Mesendoderm (in vitro differentiated cells): Measurements from ENCODE around the gene BASP1.
"Not testable (repeated sequence)": the region's sequence is repeated elsewhere in the genome, so short reads cannot be mapped to it uniquely, and the experiment has no call there.

ENCODE experiments used
- DNase-seq: peaks from one replicate; pipeline ENCODE4 v3.0.0; 2013
- H2AK5ac ChIP-seq: 2 replicates; pipeline ENCODE4 v1.6.1; 2013; ENCODE audit warnings: low read length, inconsistent platforms
- H2BK120ac ChIP-seq: 2 replicates; pipeline ENCODE4 v1.6.1; 2013; ENCODE audit warnings: low read depth, mild to moderate bottlenecking, low read length, moderate library complexity, mixed read lengths
- H2BK15ac ChIP-seq: replicated peaks from 2 replicates; pipeline ENCODE4 v1.6.1; 2013; ENCODE audit warnings: low read depth, mild to moderate bottlenecking, moderate library complexity
- H2BK5ac ChIP-seq: 2 replicates; pipeline ENCODE4 v1.6.1; 2013; ENCODE audit warnings: low read length, inconsistent platforms
- H3K18ac ChIP-seq: 2 replicates; pipeline ENCODE4 v1.6.1; 2013; ENCODE audit warnings: mild to moderate bottlenecking, low read length, mixed read lengths
- H3K23ac ChIP-seq: one replicate; pipeline ENCODE4 v1.6.1; 2013; ENCODE audit warnings: low read length
- H3K27ac ChIP-seq: 2 replicates; pipeline ENCODE4 v1.5.1; 2013; ENCODE audit warnings: low read depth, mild to moderate bottlenecking, inconsistent platforms, low read length, moderate library complexity
- H3K27me3 ChIP-seq: 2 replicates; pipeline ENCODE4 v1.6.1; 2013; ENCODE audit warnings: low read length, control low read depth, mild to moderate bottlenecking, inconsistent platforms; ENCODE audit not compliant: insufficient read depth, poor library complexity
- H3K36me3 ChIP-seq: 2 replicates; pipeline ENCODE4 v1.6.1; 2013; ENCODE audit warnings: low read length, inconsistent platforms; ENCODE audit not compliant: control insufficient read depth, insufficient read depth
- H3K4ac ChIP-seq: one replicate; pipeline ENCODE4 v1.6.1; 2013; ENCODE audit warnings: low read depth, mild to moderate bottlenecking, low read length, moderate library complexity
- H3K4me1 ChIP-seq: 2 replicates; pipeline ENCODE4 v1.6.1; 2013; ENCODE audit warnings: low read depth, low read length, inconsistent platforms; ENCODE audit not compliant: control insufficient read depth
- H3K4me2 ChIP-seq: 2 replicates; pipeline ENCODE4 v1.6.1; 2013; ENCODE audit warnings: low read length
- H3K4me3 ChIP-seq: 2 replicates; pipeline ENCODE4 v1.5.1; 2013; ENCODE audit warnings: mild to moderate bottlenecking, low read length
- H3K56ac ChIP-seq: one replicate; pipeline ENCODE4 v1.6.1; 2013; ENCODE audit warnings: low read length
- H3K79me1 ChIP-seq: 2 replicates; pipeline ENCODE4 v1.6.1; 2013; ENCODE audit warnings: low read length, inconsistent platforms
- H3K79me2 ChIP-seq: 2 replicates; pipeline ENCODE4 v1.6.1; 2013; ENCODE audit warnings: mild to moderate bottlenecking, low read length; ENCODE audit not compliant: control insufficient read depth, insufficient read depth
- H3K9ac ChIP-seq: 2 replicates; pipeline ENCODE4 v1.6.1; 2013; ENCODE audit warnings: low read length, inconsistent platforms
- H4K5ac ChIP-seq: one replicate; pipeline ENCODE4 v1.6.1; 2013; ENCODE audit warnings: low read length
- H4K8ac ChIP-seq: one replicate; pipeline ENCODE4 v1.6.1; 2013; ENCODE audit warnings: low read depth, mild to moderate bottlenecking, control low read depth, low read length, moderate library complexity
- WGBS: extraction: QIAGEN DNeasy Blood & Tissue Kit; methylation state at CpG from one replicate; pipeline ENCODE4 v1.1.7; 2013; ENCODE audit warnings: low lambda C conversion rate, missing lambda C conversion rate; ENCODE audit not compliant: insufficient coverage; ENCODE audit errors: extremely low coverage; 5-methylcytosine and 5-hydroxymethylcytosine counted together

Gene BASP1

DNA sequence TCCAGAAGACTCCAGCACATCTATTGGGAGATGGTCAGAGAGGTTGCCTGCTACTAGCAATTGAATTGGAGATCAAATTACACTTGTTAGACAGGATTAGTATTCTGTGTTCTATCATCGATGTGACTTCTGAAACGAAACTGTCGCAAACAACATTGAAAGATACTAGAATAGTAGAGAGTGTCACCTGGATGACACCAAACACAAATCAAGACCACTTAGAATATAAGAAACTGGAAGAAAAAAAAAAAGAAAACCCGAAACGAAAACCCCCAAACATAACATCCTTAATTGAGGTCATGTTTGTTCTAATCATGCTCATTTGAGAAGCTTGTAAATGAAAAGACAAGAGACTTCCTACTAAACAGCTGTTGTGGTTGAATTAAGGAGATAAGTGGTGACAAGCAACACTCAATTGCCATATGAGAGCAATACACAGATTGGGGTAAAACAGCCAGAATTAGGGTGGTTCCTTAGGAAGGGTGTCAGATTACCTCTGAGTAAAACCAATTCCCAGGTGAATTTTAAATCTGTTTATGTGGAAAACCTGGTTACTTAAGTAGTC lies 97.6 kb downstream of the BASP1 start:
- Histone ChIP-seq H2BK15ac (no peak overlapping the region), H4K8ac (no peak overlapping the region), H3K4me1 (peaks cover 2% of the 10 kb centered on the region), H3K56ac (no peak overlapping the region), H3K4ac (no peak overlapping the region), H3K79me1 (no peaks in the 10 kb centered on the region), H3K27ac (no peak overlapping the region), H3K79me2 (no peaks in the 10 kb centered on the region), H4K5ac (no peak overlapping the region), H3K18ac (no peak overlapping the region), H2AK5ac (no peak overlapping the region), H3K4me3 (no peak overlapping the region), H3K36me3 (no peaks in the 10 kb centered on the region), H3K4me2 (no peak overlapping the region), H3K27me3 (no peaks in the 10 kb centered on the region), H2BK120ac (no peak overlapping the region), H3K23ac (no peak overlapping the region), H2BK5ac (no peak overlapping the region), H3K9ac (no peak overlapping the region)
- peak; percentile 22 for DNase-seq
- WGBS: no CpG with 5 or more reads among the region's 5 CpGs

DNA sequence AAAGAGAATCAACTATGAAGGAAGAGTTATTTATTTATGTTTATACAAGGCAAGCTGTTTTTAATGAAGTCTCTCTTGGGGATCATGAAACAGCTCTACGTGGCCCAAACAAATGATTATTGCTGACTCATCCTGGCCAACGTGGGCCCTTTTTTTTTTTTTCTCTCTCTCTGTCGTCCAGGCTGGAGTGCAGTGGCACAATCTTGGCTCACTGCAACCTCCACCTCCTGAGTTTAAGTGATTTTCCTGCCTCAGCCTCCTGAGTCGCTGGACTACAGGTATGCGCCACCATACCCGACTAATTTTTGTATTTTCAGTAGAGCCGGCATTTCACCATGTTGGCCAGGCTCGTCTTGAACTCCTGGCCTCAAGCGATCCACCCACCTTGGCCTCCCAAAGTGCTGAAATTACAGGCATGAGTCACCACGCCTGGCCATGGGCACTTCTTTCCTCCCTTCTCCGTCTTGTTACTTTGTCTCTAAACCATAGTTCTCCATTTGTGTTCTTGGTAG lies 98.3 kb downstream of the BASP1 start:
- Histone ChIP-seq H3K4me3 (no peak overlapping the region), H3K4me1 (peaks cover 2% of the 10 kb centered on the region), H3K4me2 (no peak overlapping the region), H3K27ac (no peak overlapping the region), H3K56ac (no peak overlapping the region), H3K9ac (no peak overlapping the region), H3K18ac (no peak overlapping the region), H3K36me3 (no peaks in the 10 kb centered on the region), H3K4ac (no peak overlapping the region), H4K8ac (no peak overlapping the region), H2BK5ac (no peak overlapping the region), H2BK120ac (no peak overlapping the region), H2AK5ac (no peak overlapping the region), H4K5ac (no peak overlapping the region), H2BK15ac (peak overlapping the region; percentile 96), H3K23ac (no peak overlapping the region), H3K79me1 (no peaks in the 10 kb centered on the region), H3K79me2 (no peaks in the 10 kb centered on the region), H3K27me3 (no peaks in the 10 kb centered on the region)
- DNase-seq: no peak
- no CpG with 5 or more reads among the region's 11 CpGs for WGBS

DNA sequence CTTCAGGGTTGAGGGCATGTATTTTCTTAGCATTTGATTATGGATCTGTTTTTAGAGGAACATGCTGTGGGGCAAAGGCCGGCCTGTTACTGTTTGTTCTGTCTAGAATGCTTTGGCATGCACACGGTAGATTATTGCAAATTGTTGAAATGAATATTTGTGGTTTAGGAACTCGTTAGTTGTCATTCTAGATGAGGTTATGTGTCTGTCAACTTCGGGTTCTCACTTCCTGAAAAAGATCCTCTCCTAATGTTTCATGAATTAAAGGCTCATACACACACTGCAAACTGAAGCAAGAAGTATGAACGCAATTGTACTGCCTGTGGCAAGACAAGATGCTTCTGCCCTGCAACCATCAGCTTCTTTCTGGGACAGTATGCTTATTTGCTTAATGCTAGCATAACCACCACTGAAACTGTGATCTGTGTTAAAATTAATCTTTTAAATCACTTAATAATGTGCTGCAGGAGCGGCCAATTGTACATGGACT lies 99.6 kb downstream of the BASP1 start:
- Histone ChIP-seq H3K36me3 (no peaks in the 10 kb centered on the region), H3K27me3 (no peaks in the 10 kb centered on the region), H3K56ac (no peak overlapping the region), H2BK15ac (no peak overlapping the region), H3K79me2 (no peaks in the 10 kb centered on the region), H3K4ac (no peak overlapping the region), H3K18ac (no peak overlapping the region), H3K23ac (no peak overlapping the region), H3K4me3 (no peak overlapping the region), H3K27ac (no peak overlapping the region), H3K79me1 (no peaks in the 10 kb centered on the region), H3K9ac (no peak overlapping the region), H2BK120ac (no peak overlapping the region), H4K8ac (no peak overlapping the region), H3K4me2 (no peak overlapping the region), H3K4me1 (peaks cover 2% of the 10 kb centered on the region), H2AK5ac (no peak overlapping the region), H2BK5ac (no peak overlapping the region), H4K5ac (no peak overlapping the region)
- no peak for DNase-seq
- no CpG with 5 or more reads among the region's 6 CpGs for WGBS

DNA sequence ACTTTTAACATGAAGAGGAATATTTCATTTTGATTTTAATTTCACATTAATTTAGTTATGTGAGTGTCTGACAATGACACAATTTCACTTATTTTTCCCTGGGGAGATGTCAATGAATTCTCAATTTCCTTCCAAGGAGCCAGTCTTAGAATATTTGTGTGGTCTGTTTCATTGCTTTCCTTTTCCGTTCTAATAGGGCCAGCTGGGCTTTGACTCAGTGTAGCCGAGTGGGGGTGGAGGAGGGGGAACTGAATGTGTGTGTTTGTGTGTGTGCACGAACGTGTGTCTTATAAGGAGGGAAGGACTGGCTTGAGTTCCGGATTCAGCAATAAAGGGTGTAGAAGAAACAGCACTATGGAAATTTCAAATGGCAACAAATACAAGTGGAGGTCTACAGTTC lies 100.0 kb downstream of the BASP1 start:
- Histone ChIP-seq H3K9ac (no peak overlapping the region), H3K56ac (no peak overlapping the region), H3K36me3 (no peaks in the 10 kb centered on the region), H3K27ac (no peak overlapping the region), H3K27me3 (no peaks in the 10 kb centered on the region), H2BK120ac (no peak overlapping the region), H3K4me2 (no peak overlapping the region), H3K18ac (no peak overlapping the region), H3K79me1 (no peaks in the 10 kb centered on the region), H3K4me3 (no peak overlapping the region), H3K4me1 (peaks cover 2% of the 10 kb centered on the region), H2BK5ac (no peak overlapping the region), H2AK5ac (no peak overlapping the region), H3K4ac (no peak overlapping the region), H4K5ac (no peak overlapping the region), H4K8ac (no peak overlapping the region), H3K79me2 (no peaks in the 10 kb centered on the region), H3K23ac (no peak overlapping the region), H2BK15ac (no peak overlapping the region)
- no CpG with 5 or more reads among the region's 5 CpGs for WGBS
- no peak for DNase-seq

DNA sequence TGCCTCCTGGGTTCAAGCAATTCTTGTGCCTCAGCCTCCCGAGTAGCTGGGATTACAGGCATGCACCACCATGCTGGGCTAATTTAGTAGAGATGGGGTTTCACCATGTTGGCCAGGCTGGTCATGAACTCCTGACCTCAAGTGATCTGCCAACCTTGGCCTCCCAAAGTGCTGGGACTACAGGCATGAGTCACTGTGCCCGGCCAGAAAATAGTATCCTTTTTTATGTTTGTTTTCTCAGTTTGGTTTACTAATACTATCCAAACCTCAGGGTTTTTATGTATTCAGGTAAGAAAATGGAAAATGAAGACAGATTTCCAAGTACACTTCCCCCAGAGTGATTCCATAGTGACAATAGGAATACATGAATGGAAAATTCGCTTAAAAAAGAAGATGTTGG lies 101.7 kb downstream of the BASP1 start:
- H3K56ac ChIP-seq, H2BK15ac ChIP-seq, H4K8ac ChIP-seq, DNase-seq, H3K18ac ChIP-seq, H3K4me3 ChIP-seq, H2AK5ac ChIP-seq, H3K79me2 ChIP-seq, H3K27ac ChIP-seq, H3K4ac ChIP-seq, H3K4me1 ChIP-seq, H3K23ac ChIP-seq, H2BK120ac ChIP-seq, H3K36me3 ChIP-seq, H2BK5ac ChIP-seq, H3K9ac ChIP-seq, H3K27me3 ChIP-seq, H3K4me2 ChIP-seq, H4K5ac ChIP-seq, H3K79me1 ChIP-seq: not testable (repeated sequence)
- WGBS: no CpG with 5 or more reads among the region's 3 CpGs
